GM18505 (cell line): Measurements from ENCODE around the gene TRIM46.

Experiments used
- ATAC-seq: cut with Tn5 transposase; IDR thresholded peaks from one replicate; pipeline ENCODE4 v1.9.1; 2021; ENCODE audit not compliant: unreplicated experiment
- POLR2A ChIP-seq: IDR thresholded peaks from 4 replicates; pipeline ENCODE4 v1.6.1; 2011; ENCODE audit warnings: borderline replicate concordance; ENCODE audit not compliant: insufficient read depth, insufficient read length; ENCODE audit errors: extremely low read depth

Gene TRIM46, protein sequence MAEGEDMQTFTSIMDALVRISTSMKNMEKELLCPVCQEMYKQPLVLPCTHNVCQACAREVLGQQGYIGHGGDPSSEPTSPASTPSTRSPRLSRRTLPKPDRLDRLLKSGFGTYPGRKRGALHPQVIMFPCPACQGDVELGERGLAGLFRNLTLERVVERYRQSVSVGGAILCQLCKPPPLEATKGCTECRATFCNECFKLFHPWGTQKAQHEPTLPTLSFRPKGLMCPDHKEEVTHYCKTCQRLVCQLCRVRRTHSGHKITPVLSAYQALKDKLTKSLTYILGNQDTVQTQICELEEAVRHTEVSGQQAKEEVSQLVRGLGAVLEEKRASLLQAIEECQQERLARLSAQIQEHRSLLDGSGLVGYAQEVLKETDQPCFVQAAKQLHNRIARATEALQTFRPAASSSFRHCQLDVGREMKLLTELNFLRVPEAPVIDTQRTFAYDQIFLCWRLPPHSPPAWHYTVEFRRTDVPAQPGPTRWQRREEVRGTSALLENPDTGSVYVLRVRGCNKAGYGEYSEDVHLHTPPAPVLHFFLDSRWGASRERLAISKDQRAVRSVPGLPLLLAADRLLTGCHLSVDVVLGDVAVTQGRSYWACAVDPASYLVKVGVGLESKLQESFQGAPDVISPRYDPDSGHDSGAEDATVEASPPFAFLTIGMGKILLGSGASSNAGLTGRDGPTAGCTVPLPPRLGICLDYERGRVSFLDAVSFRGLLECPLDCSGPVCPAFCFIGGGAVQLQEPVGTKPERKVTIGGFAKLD

GRCh38 chr1:155173478-155174323 is at the start of gene TRIM46:
Gene TRIM46, plus strand, starts transcription at chr1:155173849. Its CDS starts 118 bp downstream, at chr1:155173967.
- no peak for TF ChIP-seq POLR2A
- ATAC-seq = no peak

DNA sequence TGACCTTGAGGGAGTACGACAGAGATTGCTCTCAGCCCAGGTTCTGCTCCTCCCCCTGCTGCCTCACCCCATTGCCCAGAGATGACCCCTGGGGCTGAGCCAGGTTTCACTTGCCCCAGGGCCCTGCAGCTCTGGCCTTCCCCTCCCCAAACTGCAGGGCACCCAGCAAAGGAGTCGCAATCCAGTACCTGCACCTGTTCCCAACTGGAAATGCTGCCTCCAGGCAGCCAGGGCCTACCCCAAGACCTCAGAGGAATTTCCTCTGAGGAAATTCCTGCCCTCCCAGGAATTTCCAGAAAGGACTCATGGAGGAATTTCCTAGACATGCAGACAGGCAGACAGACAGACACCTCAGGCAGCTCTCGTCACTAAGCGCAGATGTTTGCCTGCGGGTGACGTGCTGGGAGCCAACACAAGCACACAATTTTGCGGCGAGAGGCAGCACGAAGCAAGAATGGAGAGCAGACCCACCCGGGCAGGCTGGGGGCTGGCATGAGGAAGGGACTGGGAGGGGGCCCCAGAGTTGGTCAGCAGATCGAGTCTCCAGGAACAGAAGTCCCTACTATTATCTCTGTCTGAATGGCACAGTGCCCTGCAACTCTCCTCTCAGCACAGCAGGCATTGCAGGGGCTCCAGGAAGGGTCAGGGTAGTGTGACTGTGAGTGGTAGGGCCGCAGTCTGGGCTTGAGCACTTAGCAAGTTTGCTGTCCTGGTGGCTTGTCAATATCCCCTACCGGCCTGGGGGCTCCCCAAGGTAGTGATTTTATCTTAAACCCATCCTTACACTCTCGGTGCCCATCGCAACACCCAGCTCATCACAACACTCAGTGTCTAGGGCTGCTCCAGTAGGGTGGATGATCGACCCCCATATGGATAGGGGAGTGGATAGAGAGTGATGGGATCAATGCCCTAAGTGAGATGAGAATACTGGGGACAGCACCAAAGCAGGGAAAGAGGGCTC is 48.9 kb upstream of the TRIM46 start:
- no peak for ATAC-seq
- no peak for TF ChIP-seq POLR2A

- no peak for TF ChIP-seq POLR2A
- no peak for ATAC-seq
These were observed 48.1 kb upstream of the TRIM46 start for GRCh38 chr1:155125511-155125945.

- no peak for TF ChIP-seq POLR2A
- ATAC-seq = no peak
These were observed 47.6 kb upstream of the TRIM46 start for GRCh38 chr1:155125946-155126555.

DNA sequence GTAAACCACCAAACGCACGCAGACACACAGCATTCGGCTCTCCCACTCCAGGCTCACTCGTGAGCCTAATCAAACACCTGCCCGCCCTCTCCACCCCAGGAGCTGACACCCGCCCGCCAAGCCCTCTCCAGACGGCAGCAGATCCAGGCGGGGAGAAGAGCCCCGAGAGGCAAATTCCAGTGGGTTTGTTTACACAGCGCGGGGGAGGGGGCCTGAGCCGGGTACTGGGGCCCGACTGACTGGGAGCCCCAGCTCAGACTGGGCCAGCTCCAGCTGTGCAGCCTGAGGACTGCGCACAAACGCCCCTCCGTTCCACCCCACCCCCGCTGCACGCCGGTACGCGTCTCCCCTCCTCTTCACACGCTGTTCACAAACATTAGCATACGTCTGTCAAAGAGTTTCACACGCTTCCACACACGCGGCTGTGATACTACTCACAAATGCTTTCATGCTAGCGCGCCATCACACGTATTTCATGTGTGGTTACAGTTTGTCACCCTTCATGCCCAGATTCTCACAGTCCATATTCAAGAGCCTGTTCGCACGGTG is 47.0 kb upstream of the TRIM46 start:
- no peak for ATAC-seq

DNA sequence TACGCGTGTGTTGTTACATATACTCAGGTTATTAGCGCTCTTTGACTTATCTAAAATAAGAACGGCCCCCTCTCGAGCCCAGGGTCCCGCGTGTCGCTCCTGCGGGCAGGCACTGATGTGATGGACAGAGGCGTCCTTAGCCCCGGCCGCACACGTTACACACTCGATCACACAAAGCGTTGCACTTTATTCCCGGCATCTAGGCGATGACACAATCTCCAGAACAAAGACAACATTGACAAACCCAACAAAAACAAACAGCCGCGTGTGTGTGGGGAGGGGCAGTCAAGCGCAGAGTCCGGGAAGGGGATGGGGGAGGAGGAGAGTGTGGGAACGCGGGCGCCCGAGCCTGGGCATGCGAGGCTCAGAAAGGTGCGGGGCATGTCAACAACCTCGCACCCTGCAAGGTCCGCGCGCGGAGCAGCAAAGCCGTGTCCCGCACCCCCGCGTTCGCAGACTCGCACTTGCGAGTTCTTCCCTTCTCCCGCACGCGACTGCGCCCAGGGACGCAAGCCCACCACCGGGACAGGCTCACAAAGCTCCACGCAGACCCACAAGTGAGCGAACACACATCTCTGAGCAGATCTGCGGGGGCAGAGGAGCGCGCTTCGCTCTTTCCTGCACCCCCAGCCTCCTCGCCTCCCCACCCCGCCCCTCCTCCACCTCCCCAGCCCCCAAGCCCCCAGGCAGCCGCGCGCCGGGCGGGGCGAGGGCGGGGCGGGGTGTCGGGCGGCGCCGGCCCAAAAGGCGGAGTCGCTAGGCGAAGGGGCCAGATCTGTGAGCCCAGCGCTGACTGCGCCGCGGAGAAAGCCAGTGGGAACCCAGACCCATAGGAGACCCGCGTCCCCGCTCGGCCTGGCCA is 46.3 kb upstream of the TRIM46 start, which contains the start of gene EFNA1:
TSS of gene EFNA1 (plus strand) at position 772 of the 862 bp plus-strand sequence. CDS start 102 bp downstream, outside the sequence.
- no peak for ATAC-seq
- no peak for TF ChIP-seq POLR2A

More for the DNA sequence above, 47.0 kb upstream of the TRIM46 start:
- TF ChIP-seq POLR2A = no peak

DNA sequence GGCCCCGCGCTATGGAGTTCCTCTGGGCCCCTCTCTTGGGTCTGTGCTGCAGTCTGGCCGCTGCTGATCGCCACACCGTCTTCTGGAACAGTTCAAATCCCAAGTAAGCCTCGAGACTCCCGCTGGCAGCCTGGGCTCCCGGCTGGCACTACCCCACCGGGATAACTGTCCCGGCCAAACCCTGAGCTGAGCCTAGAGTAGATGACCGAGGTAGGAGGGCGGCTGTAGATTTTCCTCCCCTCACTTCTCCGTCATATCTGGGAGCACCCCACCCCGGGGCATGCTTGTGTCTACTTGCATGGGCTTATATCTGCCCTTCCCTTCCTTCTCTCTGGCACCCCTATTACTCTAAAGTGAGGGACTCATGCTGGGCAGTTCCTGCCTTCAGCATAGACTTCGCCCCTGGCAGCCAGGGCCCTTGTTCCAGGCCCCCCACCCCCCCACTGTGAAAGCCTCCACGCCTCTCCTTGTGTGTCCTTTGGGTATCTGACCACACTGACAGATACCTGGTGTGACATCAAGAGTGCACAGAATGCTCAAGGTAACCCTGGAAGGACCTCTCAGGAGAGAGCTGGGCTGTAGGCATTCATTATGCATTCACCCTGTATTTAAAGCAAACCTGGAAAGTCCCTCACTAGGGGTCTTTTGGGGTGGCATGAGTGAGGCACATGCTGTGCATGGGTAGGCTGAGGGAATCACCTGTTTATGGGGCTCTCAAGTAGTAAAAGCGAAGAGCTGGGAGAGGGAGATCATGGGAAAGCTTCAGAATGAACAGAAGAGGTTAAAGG is 45.5 kb upstream of the TRIM46 start:
- ATAC-seq = no peak

DNA sequence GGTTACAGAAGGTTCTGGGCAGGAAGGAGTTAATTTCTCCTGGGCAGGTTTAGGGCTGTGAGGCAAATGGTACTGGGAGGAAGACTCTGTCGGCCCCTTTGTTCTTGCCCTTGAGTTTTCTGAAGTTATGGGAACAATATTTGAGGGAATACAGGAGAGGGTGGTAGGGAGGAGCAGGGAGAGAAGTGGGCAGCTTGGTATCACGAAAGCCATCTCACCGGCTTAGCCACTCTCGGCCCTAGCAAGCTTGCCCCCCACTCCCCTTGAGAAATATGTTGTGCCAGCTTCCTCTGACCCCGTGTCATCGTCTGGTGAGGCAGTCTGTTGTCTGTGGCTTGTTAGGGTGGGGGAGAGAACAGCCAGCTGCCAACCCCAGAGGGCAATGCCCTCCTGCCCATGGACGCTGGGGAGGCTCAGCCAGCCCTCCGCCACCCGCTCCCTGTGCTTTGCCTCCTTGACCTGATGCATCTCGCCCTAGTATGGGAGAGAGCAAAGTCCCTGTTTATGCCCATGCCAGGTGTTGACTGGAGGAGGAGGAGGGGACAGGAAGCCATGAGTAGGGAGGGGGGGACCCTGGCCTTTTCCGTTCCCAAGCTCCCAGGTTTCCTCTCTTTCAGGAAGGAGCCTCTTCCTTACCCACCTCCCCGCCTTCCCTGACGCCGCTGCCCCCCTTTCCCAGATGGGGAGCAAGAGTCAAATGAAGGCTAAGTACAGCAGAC is 44.7 kb upstream of the TRIM46 start:
- no peak for TF ChIP-seq POLR2A
- ATAC-seq = no peak

More for the DNA sequence above, 45.5 kb upstream of the TRIM46 start:
- TF ChIP-seq POLR2A = no peak

DNA sequence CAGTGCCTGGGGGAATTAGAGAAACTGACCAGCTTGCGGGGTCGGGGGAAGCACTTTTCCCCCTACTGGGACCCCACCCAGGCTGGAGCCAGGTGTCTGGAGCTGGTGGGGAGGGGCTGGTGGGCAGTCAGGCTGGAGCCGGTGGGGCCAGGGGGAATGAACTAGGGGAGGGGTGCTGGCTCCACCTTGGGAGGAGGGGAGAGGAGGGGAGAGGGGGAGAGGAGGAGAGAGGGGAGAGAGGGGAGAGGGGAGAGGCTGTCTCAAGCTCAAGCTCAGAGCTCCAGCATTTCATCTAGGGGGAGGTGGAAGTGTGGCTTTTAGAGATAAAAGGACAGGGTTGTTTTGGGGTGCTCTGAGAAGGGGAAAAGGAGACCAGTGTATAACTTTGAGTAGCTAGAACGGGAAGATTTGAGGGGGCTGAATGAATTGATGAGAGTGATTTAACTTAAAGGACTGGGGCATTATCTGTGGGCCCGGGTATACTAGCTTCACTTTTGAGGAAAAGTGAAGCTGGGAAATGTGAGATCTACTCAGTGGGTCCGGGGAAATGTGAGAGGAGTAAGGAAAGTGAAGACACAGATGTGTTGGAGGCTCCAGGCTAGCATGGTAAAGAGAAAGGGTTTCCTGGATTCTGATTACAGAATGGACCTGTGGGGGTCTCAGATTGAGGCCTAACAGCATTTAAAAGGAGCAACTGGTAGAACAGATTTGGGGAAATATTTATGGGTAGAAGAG is 43.2 kb upstream of the TRIM46 start:
- ATAC-seq = no peak
- no peak for TF ChIP-seq POLR2A
